ENCODE data around the gene COTL1. TPM values are rescaled to one million over a fixed set of nuclear protein-coding genes. Genes with fewer than 3 reads are reported as not detected.

The COTL1 gene
- total and polyA plus RNA-seq, 9 of the 15 experiments (the other 6 are each of a cell fraction or from before 2014, with no cell fraction given): 27.7 to 185 (median 72.5) TPM

GRCh38 chr16:84538222-84538840 is 79.5 kb downstream of the COTL1 start (continued):
- TF ChIP-seq ZBTB40 (IDR thresholded peaks at IDR 0.05) (no peak), ZBTB40 (CRISPR knock-in tag; IDR thresholded peaks at IDR 0.05) (no peak), ETV6 (IDR thresholded peaks at IDR 0.05; ENCODE audit: borderline replicate concordance in 1 of 2, low read depth in 2 of 2, low read length in 1 of 2) (no peak), ETV6 (CRISPR knock-in tag; IDR thresholded peaks at IDR 0.05; ENCODE audit: borderline replicate concordance) (no peak), ZNF778 (CRISPR knock-in tag; IDR thresholded peaks at IDR 0.05) (no peak), ZNF592 (IDR thresholded peaks at IDR 0.05) (peak; percentile 69), LEF1 (IDR thresholded peaks at IDR 0.05) (no peak), SNIP1 (IDR thresholded peaks at IDR 0.05; ENCODE audit: low read depth) (no peak), CHD4 (IDR thresholded peaks at IDR 0.05; ENCODE audit: insufficient read depth, insufficient replicate concordance, low read depth, low read length, poor library complexity, severe bottlenecking) (no peak), ZNF212 (CRISPR knock-in tag; IDR thresholded peaks at IDR 0.05) (no peak), ZNF384 (IDR thresholded peaks at IDR 0.05; ENCODE audit: low read depth, low read length) (no peak), ZNF311 (CRISPR knock-in tag; IDR thresholded peaks at IDR 0.05) (peak; percentile 64), RNF2 (IDR thresholded peaks at IDR 0.05) (no peak), BRF2 (IDR thresholded peaks at IDR 0.05; ENCODE audit: borderline replicate concordance, insufficient read depth, insufficient read length) (no peak)

Data from K562 (cell line).